ENCODE measurements around the gene THAP5. TPM values are rescaled to one million over a fixed set of nuclear protein-coding genes. Genes with fewer than 3 reads are reported as not detected.

THAP5 gene
- total RNA-seq, 1 experiment from 2014 or later: 19.5 TPM

GRCh38 chr7:108537229-108537628 lies 32.3 kb downstream of the THAP5 start:
- no peak for ATAC-seq
- no peaks in the 10 kb centered on the region; the same call in 1 of the 2 replicates for H3K27me3 Mint-ChIP-seq (ENCODE audit: low read depth)
- H3K36me3 Mint-ChIP-seq: peaks cover 6% of the 10 kb centered on the region; the same call in 1 of the 2 replicates
- CTCF ChIA-PET: no interaction called here
- POLR2A ChIA-PET: no interaction called here
- peaks cover 11% of the 10 kb centered on the region for H3K9me3 Mint-ChIP-seq
- no peak for DNase-seq (ENCODE audit: low spot score)
- no peak overlapping the region for H3K4me3 Mint-ChIP-seq
- peaks cover 13% of the 10 kb centered on the region for H3K4me1 Mint-ChIP-seq
- H3K27ac Mint-ChIP-seq: no peak overlapping the region
- TF ChIP-seq, protein P1, sequence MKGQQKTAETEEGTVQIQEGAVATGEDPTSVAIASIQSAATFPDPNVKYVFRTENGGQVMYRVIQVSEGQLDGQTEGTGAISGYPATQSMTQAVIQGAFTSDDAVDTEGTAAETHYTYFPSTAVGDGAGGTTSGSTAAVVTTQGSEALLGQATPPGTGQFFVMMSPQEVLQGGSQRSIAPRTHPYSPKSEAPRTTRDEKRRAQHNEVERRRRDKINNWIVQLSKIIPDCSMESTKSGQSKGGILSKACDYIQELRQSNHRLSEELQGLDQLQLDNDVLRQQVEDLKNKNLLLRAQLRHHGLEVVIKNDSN (CRISPR knock-in tag; IDR thresholded peaks at IDR 0.05): no peak
- TF ChIP-seq, protein P2, sequence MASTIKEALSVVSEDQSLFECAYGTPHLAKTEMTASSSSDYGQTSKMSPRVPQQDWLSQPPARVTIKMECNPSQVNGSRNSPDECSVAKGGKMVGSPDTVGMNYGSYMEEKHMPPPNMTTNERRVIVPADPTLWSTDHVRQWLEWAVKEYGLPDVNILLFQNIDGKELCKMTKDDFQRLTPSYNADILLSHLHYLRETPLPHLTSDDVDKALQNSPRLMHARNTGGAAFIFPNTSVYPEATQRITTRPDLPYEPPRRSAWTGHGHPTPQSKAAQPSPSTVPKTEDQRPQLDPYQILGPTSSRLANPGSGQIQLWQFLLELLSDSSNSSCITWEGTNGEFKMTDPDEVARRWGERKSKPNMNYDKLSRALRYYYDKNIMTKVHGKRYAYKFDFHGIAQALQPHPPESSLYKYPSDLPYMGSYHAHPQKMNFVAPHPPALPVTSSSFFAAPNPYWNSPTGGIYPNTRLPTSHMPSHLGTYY (CRISPR knock-in tag; IDR thresholded peaks at IDR 0.05): no peak
- TF ChIP-seq ATF6 (CRISPR knock-in tag; IDR thresholded peaks at IDR 0.05) (no peak), TP53 (CRISPR knock-in tag; IDR thresholded peaks at IDR 0.05) (no peak), FOXP1 (CRISPR knock-in tag; IDR thresholded peaks at IDR 0.05; ENCODE audit: borderline replicate concordance) (no peak), OVOL2 (CRISPR knock-in tag; IDR thresholded peaks at IDR 0.05; ENCODE audit: borderline replicate concordance) (no peak)

- Mint-ChIP-seq H3K9me3 (peaks cover 11% of the 10 kb centered on the region), H3K4me1 (no peaks in the 10 kb centered on the region), H3K4me3 (no peak overlapping the region), H3K27ac (no peak overlapping the region), H3K36me3 (peaks cover 6% of the 10 kb centered on the region; the same call in 1 of the 2 replicates), H3K27me3 (ENCODE audit: low read depth) (no peaks in the 10 kb centered on the region; the same call in 1 of the 2 replicates)
- no peak for DNase-seq (ENCODE audit: low spot score)
- no peak for TF ChIP-seq ZNF396 (CRISPR knock-in tag; IDR thresholded peaks at IDR 0.05; ENCODE audit: borderline replicate concordance)
- no peak for TF ChIP-seq JUN (CRISPR knock-in tag; IDR thresholded peaks at IDR 0.05)
- TF ChIP-seq ZNF138 (CRISPR knock-in tag; conservative IDR thresholded peaks at IDR 0.05): no peak
- no peak for TF ChIP-seq AR (CRISPR knock-in tag; IDR thresholded peaks at IDR 0.05)
- TF ChIP-seq GRHL2 (CRISPR knock-in tag; IDR thresholded peaks at IDR 0.05; ENCODE audit: insufficient replicate concordance, severe bottlenecking): no peak
- TF ChIP-seq, protein P3, sequence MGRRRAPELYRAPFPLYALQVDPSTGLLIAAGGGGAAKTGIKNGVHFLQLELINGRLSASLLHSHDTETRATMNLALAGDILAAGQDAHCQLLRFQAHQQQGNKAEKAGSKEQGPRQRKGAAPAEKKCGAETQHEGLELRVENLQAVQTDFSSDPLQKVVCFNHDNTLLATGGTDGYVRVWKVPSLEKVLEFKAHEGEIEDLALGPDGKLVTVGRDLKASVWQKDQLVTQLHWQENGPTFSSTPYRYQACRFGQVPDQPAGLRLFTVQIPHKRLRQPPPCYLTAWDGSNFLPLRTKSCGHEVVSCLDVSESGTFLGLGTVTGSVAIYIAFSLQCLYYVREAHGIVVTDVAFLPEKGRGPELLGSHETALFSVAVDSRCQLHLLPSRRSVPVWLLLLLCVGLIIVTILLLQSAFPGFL (CRISPR knock-in tag; IDR thresholded peaks at IDR 0.05; ENCODE audit: borderline replicate concordance): no peak
- TF ChIP-seq MAX (CRISPR knock-in tag; IDR thresholded peaks at IDR 0.05): no peak
- no peak for TF ChIP-seq FOXP1 (CRISPR knock-in tag; IDR thresholded peaks at IDR 0.05; ENCODE audit: borderline replicate concordance)
- no peak for TF ChIP-seq ZNF671 (CRISPR knock-in tag; IDR thresholded peaks at IDR 0.05)
- TF ChIP-seq, protein P4, sequence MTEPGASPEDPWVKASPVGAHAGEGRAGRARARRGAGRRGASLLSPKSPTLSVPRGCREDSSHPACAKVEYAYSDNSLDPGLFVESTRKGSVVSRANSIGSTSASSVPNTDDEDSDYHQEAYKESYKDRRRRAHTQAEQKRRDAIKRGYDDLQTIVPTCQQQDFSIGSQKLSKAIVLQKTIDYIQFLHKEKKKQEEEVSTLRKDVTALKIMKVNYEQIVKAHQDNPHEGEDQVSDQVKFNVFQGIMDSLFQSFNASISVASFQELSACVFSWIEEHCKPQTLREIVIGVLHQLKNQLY (CRISPR knock-in tag; IDR thresholded peaks at IDR 0.05): no peak
- TF ChIP-seq, protein P1 (CRISPR knock-in tag; IDR thresholded peaks at IDR 0.05): no peak
- no peak for TF ChIP-seq PRDM15 (CRISPR knock-in tag; IDR thresholded peaks at IDR 0.05)
- no peak for TF ChIP-seq USF2 (CRISPR knock-in tag; IDR thresholded peaks at IDR 0.05)
- ChIA-PET POLR2A (no interaction called here), CTCF (no interaction called here)
- no peak for ATAC-seq
Measured at GRCh38 chr7:108535744-108536143, 33.8 kb downstream of the THAP5 start.
